HG03460 (cell line): ENCODE data around the gene R3HDM4.
"Not testable (repeated sequence)": the region's sequence is repeated elsewhere in the genome, so short reads cannot be mapped to it uniquely, and the experiment has no call there.

ENCODE experiments used
- ATAC-seq: cut with Tn5 transposase; IDR thresholded peaks from one replicate; pipeline ENCODE4 v1.9.1; 2021; ENCODE audit not compliant: unreplicated experiment

The R3HDM4 gene

DNA sequence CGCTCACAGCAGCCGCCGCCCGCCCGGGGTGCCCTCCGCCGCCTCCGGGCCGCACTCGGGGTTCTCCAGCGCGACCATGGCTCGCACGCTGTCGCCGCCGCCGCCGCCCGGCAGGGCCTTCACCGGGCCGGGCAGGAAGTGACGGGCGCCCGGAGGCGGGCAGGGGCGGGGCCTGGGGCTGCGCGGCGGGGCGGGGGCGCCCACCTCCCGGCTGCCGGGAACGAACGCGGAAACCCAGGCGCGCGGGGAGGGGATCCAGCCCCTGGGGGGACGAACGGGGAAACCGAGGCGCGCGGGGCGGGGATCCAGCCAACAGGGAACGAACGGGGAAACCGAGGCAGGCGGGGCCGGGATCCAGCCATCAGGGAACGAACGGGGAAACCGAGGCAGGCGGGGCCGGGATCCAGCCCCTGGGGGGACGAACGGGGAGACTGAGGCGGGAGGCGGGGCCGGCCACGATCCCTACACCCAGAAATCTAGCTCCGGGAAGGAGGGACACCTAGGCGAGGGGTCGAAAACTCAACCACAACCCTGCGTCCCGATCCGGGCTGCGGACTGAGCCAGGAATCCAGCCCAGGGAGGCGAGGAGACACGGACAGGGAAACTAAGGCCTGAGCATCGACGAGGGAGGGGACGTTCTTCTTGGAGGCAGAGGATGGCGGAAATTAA is at the start of gene R3HDM4:
Gene R3HDM4, minus strand, starts transcription at position 140 of the 669 bp plus-strand sequence. Its CDS starts 62 bp downstream, at position 78.
- ATAC-seq = no peak

DNA sequence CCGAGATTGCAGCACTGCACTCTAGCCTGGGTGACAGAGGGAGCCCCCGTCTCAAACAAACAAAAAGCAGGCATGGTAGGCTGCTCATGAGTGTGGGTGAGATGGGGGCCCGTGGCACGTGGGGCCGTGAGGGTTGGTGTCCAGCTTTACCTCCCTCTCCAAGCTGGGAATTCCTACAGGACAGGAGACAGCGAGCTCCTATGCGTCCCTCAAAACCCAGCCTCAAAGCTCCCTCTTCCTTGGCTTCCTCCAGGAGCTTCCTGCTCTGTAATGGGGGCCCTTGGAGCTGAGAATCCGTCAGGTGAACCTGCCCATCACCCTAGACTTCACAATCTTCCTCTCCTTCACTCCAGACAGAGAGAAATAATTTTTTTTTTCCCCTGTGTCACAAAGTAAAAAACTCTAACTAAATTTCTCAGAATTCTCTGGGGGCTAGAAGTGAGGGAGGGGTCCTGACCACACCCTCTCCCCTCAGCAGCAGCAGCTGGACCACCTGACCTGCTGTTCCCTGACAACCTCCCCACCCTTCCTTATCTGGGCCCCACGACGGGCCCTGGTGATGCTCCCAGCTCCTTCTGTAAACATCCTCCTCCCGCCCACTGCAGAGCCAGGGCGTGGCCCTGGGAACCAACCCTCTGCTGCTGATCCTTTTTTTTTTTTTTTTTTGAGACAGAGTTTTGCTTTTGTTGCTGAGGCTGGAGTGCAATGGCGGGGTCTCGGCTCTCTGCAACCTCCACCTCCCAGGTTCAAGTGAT is 49.0 kb upstream of the R3HDM4 start:
- no peak for ATAC-seq

DNA sequence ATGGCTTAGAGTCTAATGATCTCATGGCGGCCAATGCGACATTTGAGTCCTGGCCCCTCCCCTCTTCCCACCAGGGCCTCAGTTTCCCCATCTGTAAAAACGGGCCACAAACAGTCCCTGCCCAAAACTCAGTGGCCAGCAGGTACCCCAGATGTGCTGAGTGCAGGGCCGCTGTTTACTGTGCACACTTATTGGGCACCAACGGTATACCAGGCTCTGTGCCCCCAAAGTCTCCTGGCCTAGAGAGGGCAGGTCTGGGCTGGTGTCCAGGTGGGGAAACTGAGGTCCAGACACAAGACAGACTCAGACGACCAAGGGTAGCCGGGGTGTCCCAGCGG is 47.6 kb upstream of the R3HDM4 start:
- ATAC-seq = no peak

DNA sequence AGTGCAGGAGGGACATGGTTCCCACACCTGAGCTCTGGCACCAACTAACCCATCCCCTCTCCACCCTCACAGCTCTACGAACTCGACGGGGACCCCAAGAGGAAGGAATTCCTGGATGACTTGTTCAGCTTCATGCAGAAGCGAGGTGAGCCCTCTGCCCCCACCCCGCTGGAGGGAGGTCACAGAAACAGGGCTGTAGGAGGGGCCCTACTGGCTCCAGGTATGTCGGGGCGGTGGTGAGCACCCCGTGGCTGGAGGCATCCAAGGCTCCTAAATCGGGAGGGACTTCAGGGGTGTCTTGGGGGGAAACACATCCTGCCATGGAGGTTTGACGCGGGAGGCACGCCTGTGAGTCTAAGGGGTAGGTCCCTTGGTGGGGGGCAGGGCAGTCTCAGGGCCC is 47.0 kb upstream of the R3HDM4 start:
- no peak for ATAC-seq

DNA sequence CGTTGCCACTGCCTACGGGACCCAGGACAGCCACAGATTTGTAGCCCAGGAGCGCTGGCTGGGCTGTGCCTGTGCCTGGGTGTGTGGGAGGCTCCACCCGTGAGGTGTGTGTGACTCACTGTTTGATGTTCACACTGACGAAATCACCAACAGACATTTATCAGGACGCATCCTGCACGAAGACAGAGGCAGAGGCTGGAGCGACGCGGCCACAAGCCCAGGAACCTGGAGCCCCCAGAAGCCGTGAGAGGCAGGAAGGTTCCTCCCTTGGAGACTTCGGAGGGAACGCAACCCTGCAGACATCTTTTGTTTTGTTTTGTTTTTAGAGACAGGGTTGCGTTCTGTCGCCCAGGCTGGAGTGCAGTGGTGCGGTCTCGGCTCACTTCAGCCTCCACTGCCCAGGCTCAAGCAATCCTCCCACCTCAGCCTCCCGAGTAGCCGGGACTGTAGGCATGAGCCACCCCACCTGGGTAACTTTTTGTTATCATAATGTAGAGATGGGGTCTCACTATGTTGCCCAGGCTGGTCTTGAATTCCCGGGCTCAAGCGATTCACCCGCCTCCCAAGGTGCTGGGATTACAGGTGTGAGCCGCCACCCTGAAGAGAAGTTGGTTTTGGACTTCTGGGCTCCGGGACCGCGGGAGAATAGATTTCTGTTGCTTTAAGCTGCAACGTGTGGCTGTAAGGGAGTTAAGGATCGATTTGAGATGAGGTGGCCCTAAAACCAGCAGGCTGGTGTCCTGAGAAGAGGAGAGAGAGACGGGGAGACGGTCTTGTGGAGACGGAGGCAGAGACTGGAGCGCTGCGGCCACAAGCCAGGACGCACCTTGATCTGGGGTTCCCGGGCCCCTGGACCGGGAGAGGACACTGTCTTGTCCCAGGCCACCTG is 46.2 kb upstream of the R3HDM4 start:
- ATAC-seq = no peak

DNA sequence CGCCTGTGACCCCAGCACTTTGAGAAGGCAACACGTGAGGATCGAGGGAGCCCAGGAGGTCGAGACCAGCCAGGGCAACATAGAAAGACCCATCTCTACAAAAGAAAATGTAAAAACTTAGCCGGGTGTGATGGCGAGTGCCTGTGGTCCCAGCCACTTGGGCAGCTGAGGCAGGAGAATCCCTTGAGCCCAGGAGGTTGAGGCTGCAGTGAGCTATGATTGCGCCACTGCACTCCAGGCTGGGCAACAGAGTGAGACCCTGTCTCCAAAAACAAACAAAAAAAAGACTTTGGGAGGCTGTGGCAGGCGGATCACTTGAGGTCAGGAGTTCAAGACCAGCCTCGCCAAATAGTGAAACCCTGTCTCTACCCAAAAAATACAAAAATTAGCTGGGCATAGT is 44.6 kb upstream of the R3HDM4 start:
- not testable (repeated sequence) for ATAC-seq

- ATAC-seq = no peak
Measured at GRCh38 chr19:956766-957440, 43.9 kb upstream of the R3HDM4 start.

- ATAC-seq = no peak
Measured at GRCh38 chr19:955803-956765, 43.1 kb upstream of the R3HDM4 start.

DNA sequence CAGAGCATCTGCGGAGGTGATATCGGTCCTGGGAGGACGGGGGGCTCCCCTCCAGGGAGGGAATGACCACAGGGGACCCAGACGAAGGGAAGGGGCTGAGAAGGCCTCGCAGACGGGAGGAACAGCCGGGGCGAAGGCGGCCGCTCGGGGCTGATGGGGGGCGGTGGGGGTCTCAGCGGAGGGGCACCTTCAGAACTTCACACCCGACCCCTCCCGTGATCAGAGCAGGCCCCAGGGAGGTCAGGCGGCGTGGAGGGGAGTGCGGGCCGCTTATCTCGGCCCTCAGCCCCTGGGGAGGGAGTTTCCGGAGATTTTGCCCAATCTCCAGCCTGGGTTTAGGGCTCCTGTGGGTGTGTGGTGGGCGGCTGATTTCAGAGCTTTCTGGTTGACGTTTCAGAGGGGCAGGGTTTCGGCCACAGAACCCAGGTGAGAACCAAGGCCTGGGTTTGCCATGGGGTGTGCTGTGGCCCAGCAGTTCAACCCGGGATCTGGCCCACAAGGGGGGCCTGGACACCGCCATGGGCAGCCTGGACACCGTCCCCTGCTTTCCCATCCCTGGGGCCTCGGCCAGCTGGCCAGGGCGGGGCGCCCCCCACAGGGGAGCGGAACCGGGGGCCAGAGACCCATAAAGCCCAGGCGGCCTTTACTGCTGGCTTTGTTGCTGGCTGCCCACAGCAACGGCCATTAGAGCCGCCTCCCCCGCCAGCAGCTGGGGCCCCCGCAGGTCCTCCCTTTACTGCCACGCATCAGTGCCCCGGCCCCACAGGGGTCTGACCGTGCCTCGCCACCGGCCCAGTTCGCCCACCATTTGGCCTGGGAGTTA is 41.9 kb upstream of the R3HDM4 start:
- no peak for ATAC-seq

GRCh38 chr19:954272-954671 is 41.3 kb upstream of the R3HDM4 start:
- no peak for ATAC-seq

DNA sequence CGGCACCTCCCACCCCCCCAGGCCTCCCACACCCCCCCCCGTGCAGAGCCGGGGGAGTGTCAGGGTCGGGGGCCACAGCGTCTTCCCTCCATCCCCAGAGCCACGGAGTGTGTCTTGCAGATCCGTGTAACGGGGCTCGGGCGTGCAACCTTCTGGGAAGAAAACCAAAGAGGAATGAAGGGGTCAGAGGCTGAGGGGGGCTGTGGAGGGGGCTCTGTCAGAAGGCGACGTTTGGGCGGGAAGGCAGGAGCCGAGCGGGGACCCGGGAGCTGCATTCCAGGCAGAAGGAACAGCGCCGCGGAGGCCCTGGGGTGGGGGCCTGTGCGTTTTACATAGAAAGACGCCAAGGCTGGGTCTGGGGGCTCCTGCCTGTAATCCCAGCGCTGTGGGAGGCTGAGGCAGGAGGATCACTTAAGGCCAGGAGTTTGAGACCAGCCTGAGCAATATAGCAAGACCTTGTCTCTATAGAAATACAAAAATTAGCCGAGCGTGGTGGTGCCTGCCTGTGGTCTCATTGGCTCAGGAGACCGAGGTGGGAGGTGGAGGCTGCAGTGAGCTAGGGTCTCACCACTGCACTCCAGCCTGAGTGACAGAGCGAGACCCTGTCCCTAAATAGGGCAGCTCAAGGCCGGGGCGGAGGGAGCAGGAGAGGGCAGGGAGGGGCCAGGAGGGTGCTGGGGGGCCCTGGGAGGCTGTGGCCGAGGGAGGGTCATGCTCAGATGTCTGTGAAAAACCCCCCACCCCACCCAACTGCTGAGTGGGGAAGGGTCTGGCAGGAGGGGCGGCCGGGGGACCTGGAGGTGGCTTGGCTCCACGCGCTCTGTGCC is 40.6 kb upstream of the R3HDM4 start:
- no peak for ATAC-seq

GRCh38 chr19:952680-953444 is 39.8 kb upstream of the R3HDM4 start:
- ATAC-seq = no peak

GRCh38 chr19:952049-952679 is 39.1 kb upstream of the R3HDM4 start:
- no peak for ATAC-seq

- ATAC-seq = no peak
Measured at GRCh38 chr19:950352-951066, 37.5 kb upstream of the R3HDM4 start.

DNA sequence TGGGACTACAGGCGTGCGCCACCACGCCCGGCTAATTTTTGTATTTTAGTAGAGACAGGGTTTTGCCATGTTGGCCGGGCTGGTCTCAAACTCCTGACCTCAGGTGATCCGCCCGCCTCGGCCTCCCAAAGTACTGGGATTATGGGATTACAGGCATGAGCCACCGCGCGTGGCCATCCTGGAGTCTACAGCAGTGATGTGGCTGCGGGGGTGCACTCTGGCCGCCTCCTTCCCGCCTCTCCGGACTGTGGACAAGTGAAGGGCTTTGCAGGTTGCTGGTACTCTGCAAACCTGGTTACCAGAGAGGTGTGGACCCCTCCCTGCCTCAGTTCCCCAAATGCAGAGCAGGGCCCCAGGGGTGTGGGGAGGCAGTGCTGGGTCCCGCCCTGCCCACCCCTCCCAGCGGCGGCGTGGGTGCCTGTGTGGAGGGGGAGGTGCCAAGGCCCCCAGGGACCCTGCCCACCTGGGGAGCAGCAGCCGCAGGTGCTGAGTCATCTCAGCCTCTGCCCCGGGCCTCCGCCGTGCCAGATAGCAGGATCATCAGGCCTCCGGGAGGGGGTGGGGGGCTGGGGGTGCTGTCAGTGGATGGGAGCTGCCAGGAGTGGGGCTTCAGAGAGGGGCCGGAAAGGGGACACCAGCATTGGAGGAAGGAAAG is 36.0 kb upstream of the R3HDM4 start:
- no peak for ATAC-seq
